HepG2 (cell line): ENCODE results near the gene PDE4D. TPM values are rescaled to one million over a fixed set of nuclear protein-coding genes. Genes with fewer than 3 reads are reported as not detected.

Experiments used
- ATAC-seq: fragments of 200-7000 bp; cut with Tn5 transposase; 3 replicates; pipeline ENCODE4 v1.9.1; 2020; ENCODE audit warnings: mild to moderate bottlenecking, moderate library complexity
- BruUV-seq: library from RNA; stranded (reverse); fragments of 400-500 nt; replicated peaks from 2 replicates; lab custom pipeline; 2021; lab: Mats Ljungman, UMichigan
- CTCF ChIA-PET: fragments of 300-600 bp; formaldehyde crosslinking; extraction: SDS; loops from one replicate; lab custom pipeline; 2021; ENCODE audit warnings: low total read pairs, inconsistent platforms, low intra/inter-chr PET ratio; lab: Yijun Ruan, JAX
- POLR2A ChIA-PET: fragments of 350-600 bp; sonication (Branson Sonifier 250); formaldehyde crosslinking; loops from one replicate; lab custom pipeline; 2020; ENCODE audit warnings: antibody characterized with exemption, inconsistent platforms; lab: Yijun Ruan, JAX
- DNase-seq: peaks from one replicate; pipeline ENCODE4 v3.0.0-alpha.2; 2015; ENCODE audit warnings: low spot score
- FAIRE-seq: peaks from 3 replicates; lab custom pipeline; 2011; peaks lifted over from hg19 to GRCh38; lab: Jason Lieb, UNC
- H2AFZ ChIP-seq: one replicate; pipeline ENCODE4 v1.6.1; 2011; ENCODE audit warnings: low read length, inconsistent platforms
- H3K27ac ChIP-seq: fragments of 300-600 bp; 3 replicates; pipeline ENCODE4 v1.8.0; 2011; ENCODE audit warnings: mixed run types, mild to moderate bottlenecking, mixed read lengths, low read length, inconsistent platforms; ENCODE audit not compliant: insufficient read depth; ENCODE audit errors: extremely low read length
- H3K27me3 ChIP-seq, 2 experiments: fragments of 200-600 bp in 1 of 2; 2 replicates in 1 of 2; 3 replicates in 1 of 2; pipeline versions ENCODE4 v1.6.0 to v1.8.0; 2011; ENCODE audit warnings: low read length in 2 of 2, mild to moderate bottlenecking in 2 of 2, moderate library complexity in 2 of 2, inconsistent platforms in 1 of 2; ENCODE audit not compliant: insufficient read depth in 2 of 2, control insufficient read depth in 1 of 2
- H3K36me3 ChIP-seq, 2 experiments: fragments of 200-600 bp in 1 of 2; replicated peaks in 1 of 2; 2 replicates in 1 of 2; 3 replicates in 1 of 2; pipeline versions ENCODE4 v1.5.1 to v1.8.0; 2011; ENCODE audit warnings: low read length in 2 of 2, inconsistent platforms in 1 of 2; ENCODE audit not compliant: insufficient read depth in 2 of 2, control insufficient read depth in 1 of 2
- H3K4me1 ChIP-seq: 2 replicates; pipeline ENCODE4 v1.5.1; 2012; ENCODE audit warnings: low read length, inconsistent platforms; ENCODE audit not compliant: insufficient read depth
- H3K4me2 ChIP-seq: 2 replicates; pipeline ENCODE4 v1.6.0; 2011; ENCODE audit warnings: low read depth, low read length, inconsistent platforms
- H3K4me3 ChIP-seq, 3 experiments: fragments of 200-600 bp in 1 of 3; sonication (generic), shearing (Covaris generic) in 1 of 3; replicated peaks in 1 of 3; 2 replicates each; pipeline ENCODE4 v1.5.1; 2011 to 2016; ENCODE audit warnings: low read length in 3 of 3, inconsistent platforms in 2 of 3, low read depth in 2 of 3, mild to moderate bottlenecking in 2 of 3, control low read depth in 1 of 3, mixed read lengths in 1 of 3; ENCODE audit not compliant: insufficient read depth in 1 of 3
- H3K79me2 ChIP-seq: one replicate; pipeline ENCODE4 v1.6.1; 2011; ENCODE audit warnings: low read length, inconsistent platforms; ENCODE audit not compliant: insufficient read depth
- H3K9ac ChIP-seq: 2 replicates; pipeline ENCODE4 v1.6.0; 2011; ENCODE audit warnings: mild to moderate bottlenecking, low read depth, low read length, inconsistent platforms; ENCODE audit not compliant: insufficient read depth
- H3K9me3 ChIP-seq: 2 replicates; pipeline ENCODE4 v1.5.1; 2012; ENCODE audit warnings: mild to moderate bottlenecking, low read length
- H4K20me1 ChIP-seq: 2 replicates; pipeline ENCODE4 v1.6.0; 2011; ENCODE audit warnings: inconsistent platforms, mild to moderate bottlenecking, low read length, moderate library complexity; ENCODE audit not compliant: insufficient read depth
- AKAP8 ChIP-seq: sonication (generic); formaldehyde crosslinking; IDR thresholded peaks from 2 replicates; pipeline ENCODE4 v1.5.1; 2020; ENCODE audit warnings: mild to moderate bottlenecking, missing genetic modification reagents
- DR1 ChIP-seq: sonication (generic); formaldehyde crosslinking; IDR thresholded peaks from 2 replicates; pipeline ENCODE4 v1.8.0; 2021; ENCODE audit warnings: mild to moderate bottlenecking, missing genetic modification reagents, inconsistent platforms
- E2F5 ChIP-seq: sonication (generic); formaldehyde crosslinking; conservative IDR thresholded peaks from 2 replicates; pipeline ENCODE4 v1.4.0; 2020; ENCODE audit warnings: missing genetic modification reagents
- GPBP1L1 ChIP-seq: sonication (generic); formaldehyde crosslinking; IDR thresholded peaks from 2 replicates; pipeline ENCODE4 v1.5.0; 2020; ENCODE audit warnings: mild to moderate bottlenecking, missing genetic modification reagents
- IRX3 ChIP-seq: sonication (generic); formaldehyde crosslinking; IDR thresholded peaks from 2 replicates; pipeline ENCODE4 v1.8.1; 2023; ENCODE audit warnings: mild to moderate bottlenecking, low read depth, missing genetic modification reagents, borderline replicate concordance
- KLF16 ChIP-seq, 2 experiments: sonication (generic) in 1 of 2; formaldehyde crosslinking in 1 of 2; IDR thresholded peaks; 2 replicates each; pipeline versions ENCODE4 v1.6.1 to v1.8.0; 2016 to 2023; ENCODE audit warnings: missing genetic modification reagents in 2 of 2, missing compliant biosample characterization in 1 of 2
- NAIF1 ChIP-seq: sonication (generic); formaldehyde crosslinking; IDR thresholded peaks from 2 replicates; pipeline ENCODE4 v1.5.0; 2020; ENCODE audit warnings: mild to moderate bottlenecking, missing genetic modification reagents, borderline replicate concordance
- NFE2 ChIP-seq: sonication (generic); formaldehyde crosslinking; IDR thresholded peaks from 2 replicates; pipeline ENCODE4 v1.4.0; 2020; ENCODE audit warnings: missing genetic modification reagents
- ZBTB49 ChIP-seq: sonication (generic); formaldehyde crosslinking; IDR thresholded peaks from 2 replicates; pipeline ENCODE4 v1.4.0; 2020; ENCODE audit warnings: missing genetic modification reagents, borderline replicate concordance
- ZFP62 ChIP-seq: sonication (generic); formaldehyde crosslinking; IDR thresholded peaks from 2 replicates; pipeline ENCODE4 v1.4.0; 2020; ENCODE audit warnings: missing genetic modification reagents
- ZNF251 ChIP-seq: sonication (generic); formaldehyde crosslinking; IDR thresholded peaks from 2 replicates; pipeline ENCODE4 v1.9.0; 2021; ENCODE audit warnings: mild to moderate bottlenecking, missing genetic modification reagents
- ZNF598 ChIP-seq: sonication (generic); formaldehyde crosslinking; IDR thresholded peaks from 2 replicates; pipeline ENCODE4 v1.5.1; 2020; ENCODE audit warnings: mild to moderate bottlenecking, missing genetic modification reagents, borderline replicate concordance
- ZNF644 ChIP-seq: IDR thresholded peaks from 2 replicates; pipeline ENCODE4 v1.6.1; 2016; ENCODE audit warnings: low read depth
- ZNF678 ChIP-seq: sonication (generic); formaldehyde crosslinking; IDR thresholded peaks from 2 replicates; pipeline ENCODE4 v1.4.0; 2020; ENCODE audit warnings: mild to moderate bottlenecking, missing genetic modification reagents
- WGBS: methylation state at CpG from one replicate; pipeline ENCODE4 v1.1.6; 2017; ENCODE audit warnings: low lambda C conversion rate; 5-methylcytosine and 5-hydroxymethylcytosine counted together
- in situ Hi-C: cut with HindIII; loops from 2 replicates; pipeline ENCODE4 v1.10.0; 2017; ENCODE audit warnings: low pct_unique_long_range_greater_than_20kb; ENCODE audit not compliant: extremely low pct_ligation_motif_present
- intact Hi-C: fragments of 100-400 bp; cut with micrococcal nuclease; formaldehyde crosslinking; loops from one replicate; pipeline ENCODE4 v1.10.0; 2022; ENCODE audit not compliant: unreplicated experiment
- polyA plus RNA-seq, 8 experiments: library from polyadenylated mRNA; depleted of rRNA in 3 of 8; stranded (reverse) in 7 of 8; unstranded in 1 of 8; fragments of >200 nt; fragmentation: Illumina TruSeq in 4 of 8; extraction: Trizol in 4 of 8; gene quantifications; 2 replicates each; pipeline versions ENCODE4 v1.2.1 to v1.2.3, GENCODE V29; 2011 to 2016; ENCODE audit warnings: low read depth in 4 of 8, missing spikeins in 1 of 8, mixed read lengths in 1 of 8; ENCODE audit not compliant: insufficient read depth in 1 of 8
- total RNA-seq, 5 experiments: library from RNA; depleted of rRNA; stranded (reverse); fragments of >200 nt; fragmentation: Illumina TruSeq; extraction: Trizol; gene quantifications; 2 replicates each; pipeline ENCODE4 v1.2.3, GENCODE V29; 2016; ENCODE audit warnings: low read depth in 1 of 5
- TF ChIP-seq, protein P1 (sequence below): sonication (generic); formaldehyde crosslinking; IDR thresholded peaks from 2 replicates; pipeline ENCODE4 v1.5.1; 2020; ENCODE audit warnings: missing genetic modification reagents, mild to moderate bottlenecking, borderline replicate concordance

PDE4D gene
- total and polyA plus RNA-seq, 2 of the 13 experiments (the other 11 are each of a cell fraction or from before 2014, with no cell fraction given), result 7.0 to 12.2 TPM

GRCh38 chr5:59569158-59569557 lies 324.4 kb downstream of the PDE4D start:
- no peak for FAIRE-seq
- Histone ChIP-seq H3K79me2 (no peaks in the 10 kb centered on the region), H3K4me2 (no peak overlapping the region), H3K4me1 (no peaks in the 10 kb centered on the region), H3K27me3 (no peaks in the 10 kb centered on the region), H3K9me3 (no peaks in the 10 kb centered on the region), H3K4me3 (no peak overlapping the region), H4K20me1 (no peaks in the 10 kb centered on the region), H3K36me3 (no peaks in the 10 kb centered on the region), H3K9ac (no peak overlapping the region), H2AFZ (no peak overlapping the region), H3K27ac (no peak overlapping the region)
- TF ChIP-seq ZBTB49, result no peak
- TF ChIP-seq ZNF678 (CRISPR knock-in tag), result no peak
- TF ChIP-seq ZNF598 (CRISPR knock-in tag), result no peak
- TF ChIP-seq DR1, result no peak
- no peak for TF ChIP-seq E2F5 (CRISPR knock-in tag)
- in situ Hi-C loops (no loop called here), intact Hi-C loops (no loop called here)
- CTCF ChIA-PET, result no interaction called here
- ATAC-seq, result no peak
- BruUV-seq, result no TSS peak
- DNase-seq, result no peak
- POLR2A ChIA-PET, result no interaction called here
- 87% methylated on average over 4 of the region's 4 CpGs for WGBS

DNA sequence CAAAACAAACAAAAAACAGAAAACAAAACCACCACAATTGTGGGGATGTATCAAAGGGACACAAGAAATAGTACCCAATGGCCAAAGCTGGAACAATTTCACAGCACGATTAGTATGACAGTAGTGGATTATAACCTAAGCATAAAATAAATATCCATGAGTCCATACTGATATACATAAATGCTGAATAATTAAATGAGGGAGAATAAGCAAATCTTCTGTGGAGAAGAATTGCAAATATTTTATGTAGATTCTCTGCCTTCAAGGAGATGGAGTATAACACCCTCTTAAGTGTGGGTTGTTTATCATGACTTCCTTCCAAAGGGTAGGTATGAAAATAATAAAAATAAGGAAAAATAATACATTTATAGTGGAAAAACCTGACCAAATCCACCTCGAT lies 325.4 kb downstream of the PDE4D start:
- H3K4me2 ChIP-seq, result no peak overlapping the region
- no peak for ATAC-seq
- no peaks in the 10 kb centered on the region for H3K9me3 ChIP-seq
- H3K9ac ChIP-seq, result no peak overlapping the region
- WGBS, result 27% methylated on average over 2 of the region's 2 CpGs
- no peaks in the 10 kb centered on the region for H3K27me3 ChIP-seq
- H3K36me3 ChIP-seq, result no peaks in the 10 kb centered on the region
- in situ Hi-C loops, result no loop called here
- CTCF ChIA-PET, result no interaction called here
- FAIRE-seq, result no peak
- H4K20me1 ChIP-seq, result no peaks in the 10 kb centered on the region
- intact Hi-C loops, result no loop called here
- DNase-seq, result no peak
- H3K79me2 ChIP-seq, result no peaks in the 10 kb centered on the region
- POLR2A ChIA-PET, result no interaction called here
- no peak overlapping the region for H3K27ac ChIP-seq
- H3K4me3 ChIP-seq, result no peak overlapping the region
- H2AFZ ChIP-seq, result no peak overlapping the region
- peaks cover 8% of the 10 kb centered on the region for H3K4me1 ChIP-seq
- no TSS peak for BruUV-seq
- TF ChIP-seq KLF16 (CRISPR knock-in tag; IDR thresholded peaks at IDR 0.05) (no peak), NFE2 (CRISPR knock-in tag) (no peak), IRX3 (no peak), AKAP8 (no peak), GPBP1L1 (CRISPR knock-in tag) (no peak), ZNF251 (no peak), NAIF1 (CRISPR knock-in tag) (no peak), ZFP62 (CRISPR knock-in tag) (no peak), ZNF644 (CRISPR knock-in tag) (no peak)
- TF ChIP-seq, protein P1, sequence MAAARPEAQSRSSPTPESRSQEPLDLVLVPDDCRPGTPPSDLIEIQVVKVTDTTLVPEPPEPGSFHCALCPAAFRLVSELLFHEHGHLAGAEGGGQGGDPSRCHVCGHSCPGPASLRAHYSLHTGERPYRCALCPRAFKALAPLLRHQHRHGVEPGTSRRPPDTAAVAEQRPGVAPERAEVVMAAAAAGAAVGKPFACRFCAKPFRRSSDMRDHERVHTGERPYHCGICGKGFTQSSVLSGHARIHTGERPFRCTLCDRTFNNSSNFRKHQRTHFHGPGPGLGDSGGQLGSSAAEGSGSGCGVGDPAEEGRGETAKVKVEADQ (CRISPR knock-in tag), result no peak
